Cortex of kidney (tissue), 1 donor: Measurements from ENCODE around the gene GGTLC1.

Source experiments
- DNase-seq: peaks from one replicate; lab custom pipeline; 2025; lab: John Stamatoyannopoulos, UW

Gene GGTLC1

GRCh38 chr20:23963941-23964340 is 24.6 kb downstream of the GGTLC1 start:
- DNase-seq: no peak

DNA sequence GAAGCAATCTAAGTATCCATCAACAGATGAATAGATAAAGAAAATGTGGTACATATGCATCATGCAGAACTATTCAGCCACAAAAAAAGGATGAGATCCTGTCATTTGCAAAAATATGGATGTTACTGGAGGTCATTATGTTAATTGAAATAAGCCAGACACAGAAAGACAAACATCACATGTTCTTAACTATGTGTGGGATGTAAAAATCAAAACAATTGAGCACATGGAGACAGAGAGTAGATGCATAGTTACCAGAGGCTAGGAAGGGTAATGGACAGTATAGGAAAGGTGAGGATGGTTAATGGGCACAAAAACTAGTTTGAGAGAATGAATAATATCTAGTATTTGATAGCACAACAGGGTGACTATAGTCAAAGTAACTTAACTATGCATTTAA is 26.3 kb downstream of the GGTLC1 start:
- DNase-seq: no peak

DNA sequence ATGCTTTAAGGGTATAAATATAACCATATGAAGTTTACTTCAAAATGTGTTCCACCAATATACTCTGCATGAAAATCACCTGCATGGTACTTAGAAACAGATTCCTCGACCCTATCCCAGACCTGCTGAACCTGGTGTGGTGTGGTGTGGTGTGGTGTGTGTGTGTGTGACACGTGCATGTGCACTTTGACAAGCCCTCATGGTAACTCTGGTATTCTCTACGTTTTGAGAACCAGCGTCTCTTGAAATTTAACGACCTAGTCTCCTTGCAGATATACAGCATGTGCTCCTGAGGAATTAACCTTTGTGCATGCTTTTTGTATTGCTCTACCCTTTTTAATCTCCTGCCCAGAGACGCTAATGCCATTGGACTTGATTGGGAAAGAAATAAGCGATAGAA is 29.5 kb downstream of the GGTLC1 start:
- DNase-seq: no peak

DNA sequence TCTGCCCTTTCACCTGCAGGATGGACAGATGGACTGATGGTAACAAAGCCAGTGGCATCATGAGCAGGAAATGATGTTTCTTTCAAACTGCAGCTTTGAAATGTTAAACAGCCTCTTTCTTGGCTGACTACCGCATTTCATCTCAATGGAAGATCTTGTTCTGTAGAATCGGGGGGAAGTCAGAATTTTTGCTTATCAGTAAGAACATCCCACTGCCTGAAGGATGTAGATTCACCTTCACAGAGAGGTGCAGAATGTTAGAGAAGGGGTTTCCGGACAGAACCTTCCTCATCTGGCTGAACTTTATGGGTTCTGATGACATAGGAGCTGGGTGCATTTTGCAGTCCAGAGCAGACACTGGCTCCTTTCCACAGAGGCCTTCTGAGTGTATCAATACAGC is 32.7 kb downstream of the GGTLC1 start:
- DNase-seq: no peak

GRCh38 chr20:23954008-23954745 is 34.4 kb downstream of the GGTLC1 start:
- DNase-seq: no peak

- DNase-seq: no peak
These were observed 42.4 kb downstream of the GGTLC1 start for GRCh38 chr20:23946206-23946605.

DNA sequence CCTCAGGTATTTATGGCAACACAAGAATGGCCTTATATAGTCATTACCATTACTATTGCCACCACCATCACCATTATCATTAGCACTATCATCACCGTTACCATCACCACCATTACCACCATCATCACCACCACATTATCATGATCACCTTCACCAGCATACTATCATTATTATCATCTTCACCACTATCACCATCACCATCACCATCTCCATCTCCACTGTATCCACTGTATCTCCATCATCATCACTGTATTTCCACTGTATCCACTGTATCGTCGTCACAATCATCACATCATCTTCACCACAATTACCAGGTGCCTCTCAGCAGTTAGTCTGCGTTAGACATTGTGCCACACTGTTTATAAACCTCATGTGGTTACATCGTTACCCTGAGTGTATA is 45.3 kb downstream of the GGTLC1 start:
- DNase-seq: no peak

DNA sequence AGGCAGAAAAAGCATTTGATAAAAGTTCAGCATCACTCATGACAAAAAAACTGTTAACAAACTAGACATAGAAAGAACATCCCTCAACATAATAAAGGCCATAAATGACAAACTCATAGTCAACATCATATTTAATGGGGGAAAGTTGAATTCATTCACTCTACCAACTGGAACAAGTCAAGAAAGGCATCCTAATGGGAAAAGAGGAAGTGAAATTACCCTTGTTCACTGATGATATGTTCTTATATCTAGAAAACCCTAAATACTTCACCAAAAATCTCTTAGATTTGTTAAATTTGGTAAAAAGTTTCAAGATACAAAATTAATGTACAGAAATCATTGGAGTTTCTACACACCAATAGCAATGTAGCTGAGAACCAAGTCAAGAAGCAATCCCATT is 48.9 kb downstream of the GGTLC1 start:
- no peak for DNase-seq

DNA sequence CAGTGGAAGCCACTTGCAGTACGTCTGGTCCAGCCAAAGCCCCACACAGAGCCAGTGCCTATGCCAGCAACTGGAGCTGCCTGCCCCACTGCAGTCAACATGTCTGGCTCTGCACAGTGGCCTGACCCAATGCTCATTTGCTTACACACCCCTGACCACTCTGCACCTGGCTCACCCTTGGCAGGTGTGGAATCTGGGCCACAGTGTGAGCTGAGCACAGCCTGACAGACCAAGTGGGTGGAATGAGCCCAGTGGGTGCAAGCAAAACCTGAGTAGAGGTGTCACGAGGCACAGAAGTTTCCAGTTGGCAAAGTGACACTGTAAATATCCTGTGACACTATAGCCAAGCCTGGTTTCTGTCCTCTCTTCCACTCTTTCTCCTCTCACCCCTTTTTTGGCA is 49.5 kb downstream of the GGTLC1 start:
- DNase-seq: no peak

DNA sequence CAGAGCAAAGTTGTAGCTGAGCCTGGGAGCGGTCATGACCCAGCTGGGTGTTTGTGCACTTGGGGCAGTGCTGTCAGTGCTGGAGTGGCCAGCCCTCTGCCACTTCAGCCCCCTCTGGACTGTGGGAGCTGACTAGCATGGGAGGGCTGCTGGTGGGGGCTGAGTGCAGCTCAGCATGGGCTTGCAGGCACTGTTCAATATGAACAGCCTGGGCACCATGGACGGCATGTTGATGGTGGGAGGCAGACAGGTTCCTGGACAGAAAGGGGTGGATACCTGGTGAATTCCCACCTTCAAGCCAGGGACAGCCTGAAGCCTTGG is 50.5 kb downstream of the GGTLC1 start:
- no peak for DNase-seq

GRCh38 chr20:23937303-23938117 is 51.1 kb downstream of the GGTLC1 start:
- DNase-seq: no peak
